H1 (cell line): ENCODE results near the gene SMDT1. TPM values are rescaled to one million over a fixed set of nuclear protein-coding genes. Genes with fewer than 3 reads are reported as not detected.

ENCODE experiments used
- CTCF ChIA-PET: fragments of 300-600 bp; sonication (Branson Sonifier 250); formaldehyde crosslinking; loops from one replicate; lab custom pipeline; 2021; ENCODE audit not compliant: partially characterized antibody; lab: Charles Lee
- POLR2A ChIA-PET: fragments of 300-600 bp; sonication (Branson Sonifier 250); formaldehyde crosslinking; loops from one replicate; lab custom pipeline; 2021; ENCODE audit warnings: inconsistent platforms; ENCODE audit not compliant: partially characterized antibody; lab: Charles Lee
- DNase-seq, 2 experiments: peaks; one replicate each; pipeline versions ENCODE4 v3.0.0 to v3.0.0-alpha.2; 2010 to 2022; ENCODE audit warnings: low spot score in 2 of 2, low read depth in 1 of 2, mixed read lengths in 1 of 2
- FAIRE-seq: peaks from 2 replicates; lab custom pipeline; 2011; peaks lifted over from hg19 to GRCh38; lab: Jason Lieb, UNC
- H2AFZ ChIP-seq: 2 replicates; pipeline ENCODE4 v1.8.1; 2012; ENCODE audit warnings: low read length, inconsistent platforms
- H2AK5ac ChIP-seq: 2 replicates; pipeline ENCODE4 v1.6.1; 2013; ENCODE audit warnings: low read depth, low read length
- H2BK120ac ChIP-seq: replicated peaks from 2 replicates; pipeline ENCODE3; 2013; ENCODE audit warnings: low read depth, low read length, inconsistent platforms
- H2BK12ac ChIP-seq: 2 replicates; pipeline ENCODE4 v1.6.1; 2013; ENCODE audit warnings: low read depth, low read length
- H2BK15ac ChIP-seq: 2 replicates; pipeline ENCODE4 v1.6.1; 2013; ENCODE audit warnings: low read length
- H2BK20ac ChIP-seq: 2 replicates; pipeline ENCODE4 v1.6.1; 2013; ENCODE audit warnings: low read length
- H2BK5ac ChIP-seq: 2 replicates; pipeline ENCODE4 v1.6.1; 2013; ENCODE audit warnings: low read depth, low read length
- H3K14ac ChIP-seq: 2 replicates; pipeline ENCODE4 v1.6.1; 2013; ENCODE audit warnings: inconsistent platforms; ENCODE audit not compliant: insufficient read length
- H3K18ac ChIP-seq: 2 replicates; pipeline ENCODE4 v1.6.1; 2013; ENCODE audit warnings: low read length; ENCODE audit errors: extremely low read depth
- H3K23ac ChIP-seq: 2 replicates; pipeline ENCODE4 v1.6.1; 2013; ENCODE audit warnings: inconsistent platforms; ENCODE audit not compliant: insufficient read length
- H3K23me2 ChIP-seq: 2 replicates; pipeline ENCODE4 v1.6.1; 2013; ENCODE audit warnings: low read depth, low read length
- H3K27ac ChIP-seq: 2 replicates; pipeline ENCODE4 v1.6.1; 2011; ENCODE audit warnings: low read depth, low read length, inconsistent platforms
- H3K27me3 ChIP-seq, 4 experiments: replicated peaks in 1 of 4; 1 replicate in 1 of 4; 2 replicates in 3 of 4; pipeline versions ENCODE4 v1.6.1 to v1.8.1; 2011 to 2013; ENCODE audit warnings: low read length in 3 of 4, mild to moderate bottlenecking in 3 of 4, inconsistent platforms in 2 of 4, mixed read lengths in 2 of 4, moderate library complexity in 1 of 4; ENCODE audit not compliant: control insufficient read depth in 3 of 4, insufficient read depth in 3 of 4; ENCODE audit errors: extremely low read depth in 1 of 4
- H3K36me3 ChIP-seq, 4 experiments: 2 replicates each; pipeline versions ENCODE4 v1.6.1 to v1.8.1; 2011 to 2013; ENCODE audit warnings: mild to moderate bottlenecking in 4 of 4, low read length in 3 of 4, moderate library complexity in 2 of 4, control low read depth in 1 of 4, inconsistent platforms in 1 of 4; ENCODE audit not compliant: insufficient read depth in 4 of 4, control insufficient read depth in 2 of 4
- H3K4ac ChIP-seq: replicated peaks from 2 replicates; pipeline ENCODE3; 2013; ENCODE audit warnings: low read length, low read depth, mixed read lengths, inconsistent platforms; ENCODE audit not compliant: insufficient read length
- H3K4me1 ChIP-seq, 4 experiments: replicated peaks in 1 of 4; 1 replicate in 1 of 4; 2 replicates in 3 of 4; pipeline versions ENCODE4 v1.6.1 to v1.8.1; 2011 to 2013; ENCODE audit warnings: low read length in 3 of 4, inconsistent platforms in 2 of 4, mixed read lengths in 1 of 4; ENCODE audit not compliant: insufficient read depth in 4 of 4, control insufficient read depth in 3 of 4
- H3K4me2 ChIP-seq, 2 experiments: 2 replicates each; pipeline versions ENCODE4 v1.6.1 to v1.8.1; 2011 to 2013; ENCODE audit warnings: low read depth in 2 of 2, low read length in 2 of 2, control low read depth in 1 of 2, inconsistent platforms in 1 of 2, mild to moderate bottlenecking in 1 of 2; ENCODE audit not compliant: insufficient read depth in 1 of 2
- H3K4me3 ChIP-seq, 4 experiments: fragments of 200-600, 300-600 bp in 1 of 4; sonication (generic), shearing (Covaris generic), sonication (Bioruptor Twin) in 1 of 4; 2 replicates each; pipeline versions ENCODE4 v1.5.1 to v1.8.1; 2011 to 2016; ENCODE audit warnings: low read length in 4 of 4, low read depth in 3 of 4, control low read depth in 2 of 4, inconsistent platforms in 2 of 4, mild to moderate bottlenecking in 2 of 4, mixed read lengths in 1 of 4, moderate library complexity in 1 of 4; ENCODE audit not compliant: insufficient read depth in 2 of 4; ENCODE audit errors: extremely low read depth in 1 of 4
- H3K56ac ChIP-seq: replicated peaks from 2 replicates; pipeline ENCODE3; 2013; ENCODE audit warnings: low read depth, mild to moderate bottlenecking, mixed read lengths, low read length, inconsistent platforms; ENCODE audit not compliant: insufficient read length
- H3K79me1 ChIP-seq: 2 replicates; pipeline ENCODE4 v1.6.1; 2013; ENCODE audit warnings: low read depth, low read length, control low read depth
- H3K79me2 ChIP-seq, 2 experiments: 2 replicates each; pipeline versions ENCODE4 v1.6.1 to v1.8.1; 2012 to 2013; ENCODE audit warnings: low read length in 2 of 2, mild to moderate bottlenecking in 2 of 2, inconsistent platforms in 1 of 2; ENCODE audit not compliant: insufficient read depth in 2 of 2, control insufficient read depth in 1 of 2
- H3K9ac ChIP-seq, 4 experiments: replicated peaks in 1 of 4; 1 replicate in 1 of 4; 2 replicates in 3 of 4; pipeline versions ENCODE4 v1.6.1 to v1.8.1; 2011 to 2013; ENCODE audit warnings: low read depth in 3 of 4, low read length in 3 of 4, control low read depth in 2 of 4, mild to moderate bottlenecking in 2 of 4, moderate library complexity in 2 of 4, inconsistent platforms in 1 of 4; ENCODE audit errors: extremely low read depth in 1 of 4
- H3K9me3 ChIP-seq, 2 experiments: 2 replicates each; pipeline versions ENCODE4 v1.6.1 to v1.8.1; 2012 to 2013; ENCODE audit warnings: mild to moderate bottlenecking in 2 of 2, moderate library complexity in 2 of 2, control low read depth in 1 of 2, inconsistent platforms in 1 of 2, low read depth in 1 of 2, low read length in 1 of 2, mixed read lengths in 1 of 2; ENCODE audit not compliant: insufficient read depth in 2 of 2
- H4K20me1 ChIP-seq, 2 experiments: replicated peaks in 1 of 2; 2 replicates each; pipeline versions ENCODE3 to v1.8.1; 2011 to 2013; ENCODE audit warnings: inconsistent platforms in 2 of 2, low read length in 2 of 2, mild to moderate bottlenecking in 1 of 2; ENCODE audit not compliant: insufficient read depth in 2 of 2, control insufficient read depth in 1 of 2
- H4K5ac ChIP-seq: 2 replicates; pipeline ENCODE4 v1.6.1; 2013; ENCODE audit warnings: low read length, low read depth, mixed read lengths, inconsistent platforms; ENCODE audit not compliant: insufficient read length
- H4K8ac ChIP-seq: 2 replicates; pipeline ENCODE4 v1.8.0; 2013; ENCODE audit warnings: mild to moderate bottlenecking, moderate library complexity, low read length, inconsistent platforms; ENCODE audit not compliant: insufficient read depth; ENCODE audit errors: extremely low read depth
- H4K91ac ChIP-seq: replicated peaks from 2 replicates; pipeline ENCODE3; 2013; ENCODE audit warnings: low read length, mixed read lengths, inconsistent platforms; ENCODE audit not compliant: insufficient read length
- BACH1 ChIP-seq: IDR thresholded peaks from 2 replicates; pipeline ENCODE4 v1.6.1; 2012; ENCODE audit warnings: low read length, improper control_type of control experiment
- BCL11A ChIP-seq, 2 experiments: IDR thresholded peaks; one replicate each; pipeline ENCODE4 v1.6.1; 2011; ENCODE audit warnings: low read depth in 2 of 2, low read length in 2 of 2, mild to moderate bottlenecking in 2 of 2
- HDAC2 ChIP-seq, 2 experiments: fragments of 300-600 bp in 1 of 2; sonication (generic) in 1 of 2; IDR thresholded peaks; 2 replicates each; pipeline ENCODE4 v1.6.1; 2011 to 2012; ENCODE audit warnings: low read depth in 2 of 2, low read length in 2 of 2, mild to moderate bottlenecking in 2 of 2, moderate library complexity in 2 of 2, borderline replicate concordance in 1 of 2, inconsistent platforms in 1 of 2
- JUND ChIP-seq: IDR thresholded peaks from 2 replicates; pipeline ENCODE4 v1.6.1; 2011; ENCODE audit warnings: mild to moderate bottlenecking, improper control_type of control experiment, low read length
- KDM1A ChIP-seq: fragments of 200-600, 300-600 bp; sonication (generic); IDR thresholded peaks from 2 replicates; pipeline ENCODE4 v1.7.1; 2016; ENCODE audit warnings: mild to moderate bottlenecking, low read length, borderline replicate concordance
- KDM5A ChIP-seq: fragments of 200-600 bp; IDR thresholded peaks from 2 replicates; pipeline ENCODE4 v1.7.1; 2012; ENCODE audit warnings: mild to moderate bottlenecking, low read length, inconsistent platforms, mixed read lengths
- POU5F1 ChIP-seq: IDR thresholded peaks from 2 replicates; pipeline ENCODE4 v1.6.1; 2011; ENCODE audit warnings: low read depth, mild to moderate bottlenecking, low read length, moderate library complexity
- RNF2 ChIP-seq: fragments of 200-900, 300-1000 bp; sonication (generic); IDR thresholded peaks from 2 replicates; pipeline ENCODE4 v1.7.1; 2016; ENCODE audit warnings: borderline replicate concordance, low read depth, mild to moderate bottlenecking, antibody characterized with exemption, low read length; ENCODE audit not compliant: poor library complexity, severe bottlenecking; ENCODE audit errors: missing control alignments
- RXRA ChIP-seq: IDR thresholded peaks from 2 replicates; pipeline ENCODE4 v1.6.1; 2011; ENCODE audit warnings: low read depth, mild to moderate bottlenecking, low read length, moderate library complexity; ENCODE audit not compliant: insufficient read depth
- SRF ChIP-seq: IDR thresholded peaks from 2 replicates; pipeline ENCODE4 v1.6.1; 2011; ENCODE audit warnings: mild to moderate bottlenecking, low read depth, low read length, moderate library complexity
- SUZ12 ChIP-seq: fragments of 200-600 bp; sonication (generic); IDR thresholded peaks from 2 replicates; pipeline ENCODE4 v1.6.1; 2012; ENCODE audit warnings: mild to moderate bottlenecking, inconsistent platforms, low read length, moderate library complexity, mixed read lengths
- ZNF274 ChIP-seq: IDR thresholded peaks from 2 replicates; pipeline ENCODE4 v1.7.0; 2012; ENCODE audit warnings: low read length, borderline replicate concordance; ENCODE audit errors: extremely low read depth
- WGBS, 2 experiments: shearing (Covaris generic) in 1 of 2; methylation state at CpG; one replicate each; pipeline versions ENCODE4 v1.1.6 to v1.1.7; 2013 to 2015; ENCODE audit warnings: low lambda C conversion rate in 2 of 2, mixed read lengths in 2 of 2, inconsistent platforms in 1 of 2, low coverage in 1 of 2, missing lambda C conversion rate in 1 of 2; ENCODE audit not compliant: insufficient replicate concordance in 2 of 2, insufficient coverage in 1 of 2, insufficient read length in 1 of 2; ENCODE audit errors: extremely low coverage in 1 of 2, missing lambda C conversion rate in 1 of 2; 5-methylcytosine and 5-hydroxymethylcytosine counted together
- polyA plus RNA-seq, 7 experiments: library from polyadenylated mRNA; depleted of rRNA in 3 of 7; stranded (reverse) in 5 of 7; unstranded in 2 of 7; fragments of >200 nt in 5 of 7; fragments of 200-250 nt in 2 of 7; gene quantifications; 1 replicate in 5 of 7; 2 replicates in 1 of 7; 4 replicates in 1 of 7; pipeline versions ENCODE4 v1.2.1 to v1.2.3, GENCODE V29; 2011 to 2013; ENCODE audit warnings: missing spikeins in 2 of 7, mixed read lengths in 2 of 7
- total RNA-seq: library from RNA; stranded (reverse); fragmentation: NEBNext Ultra II Directional; extraction: Animal tissue kit (Norgen Biotek cat#: 25700); gene quantifications from 2 replicates; pipeline ENCODE4 v1.2.1, GENCODE V29; 2021
- TF ChIP-seq, protein P1 (sequence below): IDR thresholded peaks from 2 replicates; pipeline ENCODE4 v1.6.1; 2012; ENCODE audit warnings: low read length, inconsistent platforms

SMDT1 gene
- total and polyA plus RNA-seq, 2 of the 8 experiments (the other 6 are each of a cell fraction or from before 2014, with no cell fraction given) = 34.9 to 35.6 TPM

DNA sequence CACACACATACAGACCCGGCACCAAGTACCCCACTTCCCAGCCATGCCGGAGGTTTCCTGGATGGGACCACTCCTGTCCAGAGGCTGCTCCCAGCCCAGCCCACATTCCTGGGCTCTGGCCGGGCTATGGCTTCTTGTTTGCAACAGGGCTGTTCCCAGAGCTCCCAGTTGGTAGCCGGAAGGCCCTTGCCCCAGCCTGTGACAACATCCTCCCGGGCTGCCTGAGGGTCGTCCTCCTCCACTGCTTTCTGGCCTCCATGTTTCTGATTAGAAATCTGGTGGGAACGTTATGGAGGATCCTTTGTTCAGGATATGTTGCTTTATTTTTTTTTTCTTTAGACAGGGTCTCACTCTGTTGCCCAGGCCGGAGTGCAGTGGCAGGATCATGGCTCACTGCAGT, 52.1 kb downstream of the SMDT1 start:
- Histone ChIP-seq H2BK5ac (no peak overlapping the region), H3K79me2 (no peaks in the 10 kb centered on the region), H2AFZ (no peak overlapping the region), H2BK20ac (no peak overlapping the region), H3K23ac (no peak overlapping the region), H3K56ac (no peak overlapping the region), H3K4me3 (no peak overlapping the region), H4K20me1 (no peaks in the 10 kb centered on the region), H3K27me3 (no peaks in the 10 kb centered on the region), H4K5ac (no peak overlapping the region), H4K8ac (no peak overlapping the region), H3K4ac (no peak overlapping the region), H3K14ac (no peak overlapping the region), H2BK15ac (no peak overlapping the region), H2BK120ac (no peak overlapping the region), H3K9ac (no peak overlapping the region), H2AK5ac (no peak overlapping the region), H3K4me2 (no peak overlapping the region), H3K9me3 (no peaks in the 10 kb centered on the region; a peak in 1 of 4 replicates), H4K91ac (no peak overlapping the region), H3K23me2 (no peaks in the 10 kb centered on the region), H3K79me1 (no peaks in the 10 kb centered on the region), H3K36me3 (no peaks in the 10 kb centered on the region), H3K27ac (no peak overlapping the region), H3K4me1 (no peaks in the 10 kb centered on the region), H3K18ac (no peak overlapping the region), H2BK12ac (no peak overlapping the region)
- POLR2A ChIA-PET = no interaction called here
- FAIRE-seq = no peak
- 90% methylated on average over 4 of the region's 8 CpGs; no CpG with 5 or more reads in 1 of the 2 experiments for WGBS, 2 experiments
- DNase-seq = no peak
- CTCF ChIA-PET = no interaction called here
- TF ChIP-seq SUZ12 (no peak), RNF2 (no peak), POU5F1 (no peak), KDM1A (no peak), HDAC2 (IDR thresholded peaks at IDR 0.05; ENCODE audit: borderline replicate concordance in 1 of 2, low read depth in 2 of 2, low read length in 2 of 2) (no peak), JUND (no peak), SRF (no peak), ZNF274 (no peak), BACH1 (no peak), RXRA (no peak), BCL11A (IDR thresholded peaks at IDR 0.05; ENCODE audit: low read depth in 2 of 2, low read length in 2 of 2) (no peak), KDM5A (no peak)
- TF ChIP-seq, protein P1, sequence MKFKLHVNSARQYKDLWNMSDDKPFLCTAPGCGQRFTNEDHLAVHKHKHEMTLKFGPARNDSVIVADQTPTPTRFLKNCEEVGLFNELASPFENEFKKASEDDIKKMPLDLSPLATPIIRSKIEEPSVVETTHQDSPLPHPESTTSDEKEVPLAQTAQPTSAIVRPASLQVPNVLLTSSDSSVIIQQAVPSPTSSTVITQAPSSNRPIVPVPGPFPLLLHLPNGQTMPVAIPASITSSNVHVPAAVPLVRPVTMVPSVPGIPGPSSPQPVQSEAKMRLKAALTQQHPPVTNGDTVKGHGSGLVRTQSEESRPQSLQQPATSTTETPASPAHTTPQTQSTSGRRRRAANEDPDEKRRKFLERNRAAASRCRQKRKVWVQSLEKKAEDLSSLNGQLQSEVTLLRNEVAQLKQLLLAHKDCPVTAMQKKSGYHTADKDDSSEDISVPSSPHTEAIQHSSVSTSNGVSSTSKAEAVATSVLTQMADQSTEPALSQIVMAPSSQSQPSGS = no peak
